ENCODE data around the gene PLCB2.

Gene PLCB2

DNA sequence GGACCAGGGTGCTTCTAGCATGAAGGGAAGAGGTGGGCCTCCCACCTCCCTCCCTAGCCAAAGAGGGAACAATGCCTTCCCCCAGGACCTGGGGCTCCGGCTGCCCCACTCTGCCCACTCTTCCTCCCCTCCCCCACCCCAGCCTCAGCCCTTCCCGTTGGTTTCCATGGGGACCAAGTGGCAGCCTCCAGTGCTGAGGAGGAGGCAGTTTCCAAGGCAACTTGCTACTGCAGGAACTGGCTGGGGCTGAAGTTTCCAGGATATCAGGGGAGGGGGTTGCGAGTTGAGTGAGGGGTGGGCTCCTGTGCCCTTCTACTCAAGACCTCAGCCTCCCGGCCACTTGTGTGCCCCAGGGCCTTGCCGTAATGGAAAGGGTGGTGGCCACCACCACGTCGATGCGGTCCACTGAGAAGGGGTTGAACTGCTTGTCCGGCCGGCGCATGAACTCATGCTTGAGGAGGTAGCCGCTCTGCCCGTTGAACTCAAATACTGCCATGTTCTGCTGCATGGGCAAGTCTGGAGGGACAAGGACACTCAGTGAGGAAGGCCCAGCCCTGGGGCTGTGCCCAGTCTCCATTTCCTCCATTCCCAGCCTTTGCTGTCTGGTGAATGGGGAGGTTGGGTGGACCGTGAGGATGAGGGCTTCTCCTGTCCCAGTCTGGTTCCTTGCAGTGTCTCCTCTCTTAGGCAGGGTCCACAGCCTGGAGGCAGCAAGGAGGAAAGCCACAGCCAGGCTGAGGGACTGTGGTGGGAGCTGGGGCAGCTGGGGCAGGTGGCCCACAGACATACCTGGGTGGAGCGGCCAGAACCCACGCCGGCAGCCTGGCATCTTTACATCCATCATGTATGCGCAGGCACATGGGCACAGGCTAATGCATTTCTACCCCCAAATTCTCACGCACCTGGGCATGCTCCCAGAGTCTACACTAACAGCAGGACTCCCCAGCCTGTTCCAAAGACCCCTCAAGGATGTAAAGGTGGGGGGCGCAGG lies 13.5 kb downstream of the PLCB2 start:
- TF ChIP-seq FOXP2 (optimal IDR thresholded peaks at IDR 0.05; ENCODE audit: control extremely low read depth, extremely low read length, insufficient read depth) = no peak
- TF ChIP-seq EZH2 (IDR thresholded peaks at IDR 0.05) = no peak
- TF ChIP-seq POLR2AphosphoS5 (IDR thresholded peaks at IDR 0.05; ENCODE audit: borderline replicate concordance, low read depth, low read length) = no peak
- no peak for DNase-seq (ENCODE audit: low read depth, low spot score)

DNA sequence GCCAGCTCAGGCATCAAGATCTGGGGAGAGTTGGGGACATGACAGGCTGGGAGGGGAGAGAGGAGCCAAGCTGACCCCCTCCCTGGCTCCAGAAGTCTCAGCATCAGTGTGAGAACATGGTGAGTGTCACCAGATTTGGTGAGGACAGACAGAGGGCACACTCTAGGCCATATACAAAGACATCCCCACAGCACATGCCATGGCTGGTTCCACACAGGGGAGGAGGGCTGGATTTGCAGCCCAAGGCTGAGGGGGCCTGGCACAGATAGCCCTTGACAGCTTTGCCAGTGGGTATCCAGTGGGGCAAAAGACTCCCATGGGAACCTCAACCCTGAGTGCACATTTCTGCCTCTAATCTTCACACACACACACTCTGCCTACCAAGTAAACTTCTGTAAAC lies 14.7 kb downstream of the PLCB2 start:
- no peaks in the 10 kb centered on the region; the same call in 1 of the 2 replicates for H3K36me3 ChIP-seq (ENCODE audit: insufficient read depth, low read length)

More for the DNA sequence above, 13.5 kb downstream of the PLCB2 start:
- H3K4me3 ChIP-seq = no peak overlapping the region
- H3K36me3 ChIP-seq (ENCODE audit: insufficient read depth, low read length) = peaks cover 5% of the 10 kb centered on the region; the same call in 1 of the 2 replicates
- H3K9me3 ChIP-seq (ENCODE audit: low read depth, low read length) = no peaks in the 10 kb centered on the region
- no peak overlapping the region for H3K27ac ChIP-seq
- no peak overlapping the region for H3K9ac ChIP-seq (ENCODE audit: insufficient read length)

GRCh38 chr15:40292246-40292645 lies 15.5 kb downstream of the PLCB2 start:
- Histone ChIP-seq H3K9me3 (ENCODE audit: low read depth, low read length) (no peaks in the 10 kb centered on the region), H3K36me3 (ENCODE audit: insufficient read depth, low read length) (no peaks in the 10 kb centered on the region), H3K27ac (no peak overlapping the region), H3K4me3 (no peak overlapping the region), H3K9ac (ENCODE audit: insufficient read length) (no peak overlapping the region)
- no peak for DNase-seq (ENCODE audit: low read depth, low spot score)
- TF ChIP-seq FOXP2 (optimal IDR thresholded peaks at IDR 0.05; ENCODE audit: control extremely low read depth, extremely low read length, insufficient read depth) (no peak), EZH2 (IDR thresholded peaks at IDR 0.05) (no peak), POLR2AphosphoS5 (IDR thresholded peaks at IDR 0.05; ENCODE audit: borderline replicate concordance, low read depth, low read length) (no peak)

More for the DNA sequence above, 14.7 kb downstream of the PLCB2 start:
- no peak overlapping the region for H3K9ac ChIP-seq (ENCODE audit: insufficient read length)
- no peak overlapping the region for H3K4me3 ChIP-seq
- TF ChIP-seq POLR2AphosphoS5 (IDR thresholded peaks at IDR 0.05; ENCODE audit: borderline replicate concordance, low read depth, low read length) = no peak
- no peak for TF ChIP-seq EZH2 (IDR thresholded peaks at IDR 0.05)
- TF ChIP-seq FOXP2 (optimal IDR thresholded peaks at IDR 0.05; ENCODE audit: control extremely low read depth, extremely low read length, insufficient read depth) = no peak
- DNase-seq (ENCODE audit: low read depth, low spot score) = no peak
- no peaks in the 10 kb centered on the region for H3K9me3 ChIP-seq (ENCODE audit: low read depth, low read length)
- no peak overlapping the region for H3K27ac ChIP-seq

DNA sequence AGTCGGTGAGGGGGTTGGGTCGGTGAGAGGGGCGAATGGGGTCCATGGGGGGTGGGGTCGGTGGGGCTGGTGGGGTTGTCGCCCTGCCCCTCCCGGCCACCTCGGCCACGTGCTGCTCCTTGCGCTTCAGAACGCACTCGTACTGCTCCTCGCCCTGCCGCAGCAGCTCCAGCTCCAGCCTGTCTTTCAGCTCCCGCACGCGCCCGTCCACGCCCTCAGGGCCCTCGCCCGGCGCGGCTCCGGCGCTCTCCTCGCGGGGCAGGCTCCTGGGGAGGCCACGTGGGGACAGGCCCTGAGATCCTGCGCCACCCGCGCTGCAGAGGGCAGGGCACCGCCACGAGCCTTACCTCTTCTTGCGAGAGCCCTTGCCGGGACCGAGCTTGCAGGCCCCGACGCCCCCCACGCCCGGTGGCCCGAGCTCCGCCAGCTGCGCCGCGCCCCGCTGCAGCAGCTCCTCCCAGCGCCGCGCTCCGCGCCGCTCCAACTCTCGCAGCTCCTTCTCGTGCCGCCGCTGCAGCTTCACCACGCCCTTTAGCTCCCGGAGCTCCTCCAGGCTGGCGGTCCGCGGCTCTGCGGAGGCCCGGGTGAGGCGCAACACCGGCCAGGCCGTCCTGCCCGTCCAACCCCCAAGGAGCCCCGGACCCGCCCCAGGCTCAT lies 16.7 kb downstream of the PLCB2 start:
- no peak for DNase-seq (ENCODE audit: low read depth, low spot score)
- H3K9me3 ChIP-seq (ENCODE audit: low read depth, low read length) = no peaks in the 10 kb centered on the region
- H3K9ac ChIP-seq (ENCODE audit: insufficient read length) = peak overlapping the region; percentile 75
- no peak overlapping the region for H3K27ac ChIP-seq
- TF ChIP-seq FOXP2 (optimal IDR thresholded peaks at IDR 0.05; ENCODE audit: control extremely low read depth, extremely low read length, insufficient read depth) (no peak), EZH2 (IDR thresholded peaks at IDR 0.05) (no peak), POLR2AphosphoS5 (IDR thresholded peaks at IDR 0.05; ENCODE audit: borderline replicate concordance, low read depth, low read length) (no peak)
- H3K36me3 ChIP-seq (ENCODE audit: insufficient read depth, low read length) = no peaks in the 10 kb centered on the region
- peak overlapping the region; percentile 80 for H3K4me3 ChIP-seq

DNA sequence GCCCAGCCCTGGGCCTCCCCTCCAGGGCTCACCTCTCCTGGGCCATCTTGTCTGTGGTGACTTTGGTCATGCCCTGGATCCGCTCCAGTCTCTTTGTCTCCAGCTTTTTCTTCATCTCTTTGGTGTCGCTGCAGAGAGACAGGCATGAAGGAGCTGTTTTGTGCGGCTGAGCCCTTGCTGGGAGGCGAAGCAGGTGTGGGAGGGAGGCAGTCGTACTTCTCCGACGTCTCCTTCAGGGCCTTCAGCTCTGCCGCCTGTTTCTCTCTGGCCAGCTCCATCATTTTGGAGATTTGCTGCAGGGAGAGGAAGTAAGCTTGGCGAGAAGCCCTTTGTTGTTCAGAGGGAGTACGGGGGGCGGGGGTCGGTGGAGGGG lies 17.2 kb downstream of the PLCB2 start:
- Histone ChIP-seq H3K36me3 (ENCODE audit: insufficient read depth, low read length) (no peaks in the 10 kb centered on the region), H3K9ac (ENCODE audit: insufficient read length) (no peak overlapping the region)
- DNase-seq (ENCODE audit: low read depth, low spot score) = no peak

DNA sequence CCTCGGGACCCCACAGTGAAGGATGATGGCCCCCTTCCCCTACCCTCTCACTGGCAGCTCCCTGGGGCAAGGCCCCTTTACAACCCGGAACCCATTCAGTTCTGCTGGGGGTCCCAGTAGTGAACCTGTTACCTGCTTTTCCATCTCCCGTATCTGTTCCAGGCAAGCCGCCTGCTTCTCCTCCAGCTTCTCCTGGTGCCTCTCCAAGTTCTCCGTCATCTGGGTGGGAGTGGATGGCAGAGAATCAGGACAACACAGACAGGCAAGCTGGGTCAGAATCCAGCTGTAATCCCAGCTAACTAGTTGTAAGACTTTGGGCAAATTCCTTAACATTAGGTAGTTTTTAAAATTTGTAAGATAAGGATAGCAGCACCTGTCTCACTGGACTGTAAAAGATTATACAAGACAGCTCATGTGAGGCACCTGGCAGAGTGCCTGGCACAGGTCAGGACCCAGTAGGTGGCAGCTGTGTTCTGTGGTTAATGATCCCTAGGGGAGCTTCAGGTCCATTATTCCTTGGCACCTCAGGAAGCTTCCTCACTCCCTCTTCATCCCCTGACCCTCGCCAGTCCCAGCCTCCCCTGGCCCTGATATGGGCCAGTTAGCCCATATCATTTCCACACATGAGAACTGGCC lies 18.5 kb downstream of the PLCB2 start:
- H3K4me3 ChIP-seq = no peak overlapping the region
- no peaks in the 10 kb centered on the region for H3K9me3 ChIP-seq (ENCODE audit: low read depth, low read length)
- H3K27ac ChIP-seq = no peak overlapping the region
- DNase-seq (ENCODE audit: low read depth, low spot score) = no peak
- no peaks in the 10 kb centered on the region for H3K36me3 ChIP-seq (ENCODE audit: insufficient read depth, low read length)
- no peak overlapping the region for H3K9ac ChIP-seq (ENCODE audit: insufficient read length)
- no peak for TF ChIP-seq EZH2 (IDR thresholded peaks at IDR 0.05)
- no peak for TF ChIP-seq FOXP2 (optimal IDR thresholded peaks at IDR 0.05; ENCODE audit: control extremely low read depth, extremely low read length, insufficient read depth)
- no peak for TF ChIP-seq POLR2AphosphoS5 (IDR thresholded peaks at IDR 0.05; ENCODE audit: borderline replicate concordance, low read depth, low read length)

More for the DNA sequence above, 17.2 kb downstream of the PLCB2 start:
- Histone ChIP-seq H3K9me3 (ENCODE audit: low read depth, low read length) (no peaks in the 10 kb centered on the region), H3K27ac (no peak overlapping the region), H3K4me3 (peak overlapping the region; percentile 80)
- TF ChIP-seq FOXP2 (optimal IDR thresholded peaks at IDR 0.05; ENCODE audit: control extremely low read depth, extremely low read length, insufficient read depth) (no peak), POLR2AphosphoS5 (IDR thresholded peaks at IDR 0.05; ENCODE audit: borderline replicate concordance, low read depth, low read length) (no peak), EZH2 (IDR thresholded peaks at IDR 0.05) (no peak)

DNA sequence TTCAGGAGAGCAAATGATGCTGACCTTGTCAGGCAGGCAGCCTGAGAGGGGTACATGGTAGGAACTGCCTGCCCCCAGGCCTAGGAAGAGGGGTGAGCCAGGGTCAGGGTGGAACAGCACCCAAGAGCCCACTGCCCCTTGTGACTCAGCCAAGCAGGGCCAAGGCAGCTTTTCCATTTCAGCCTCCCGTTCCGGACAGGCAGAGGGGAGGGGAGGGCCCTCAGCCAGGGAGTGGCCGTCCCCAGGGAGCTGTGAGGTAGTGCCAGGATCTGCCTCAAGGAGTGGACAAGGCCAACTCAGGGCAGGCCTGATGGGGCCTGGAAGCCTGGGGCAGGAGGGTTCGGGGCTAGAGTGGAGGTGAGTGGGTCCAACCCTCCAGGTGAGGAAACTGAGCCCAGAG lies 19.8 kb downstream of the PLCB2 start:
- H3K9ac ChIP-seq (ENCODE audit: insufficient read length) = no peak overlapping the region
- H3K36me3 ChIP-seq (ENCODE audit: insufficient read depth, low read length) = no peaks in the 10 kb centered on the region
- no peak for DNase-seq (ENCODE audit: low read depth, low spot score)
- TF ChIP-seq EZH2 (IDR thresholded peaks at IDR 0.05) (no peak), POLR2AphosphoS5 (IDR thresholded peaks at IDR 0.05; ENCODE audit: borderline replicate concordance, low read depth, low read length) (no peak), FOXP2 (optimal IDR thresholded peaks at IDR 0.05; ENCODE audit: control extremely low read depth, extremely low read length, insufficient read depth) (no peak)
- H3K4me3 ChIP-seq = no peak overlapping the region
- no peaks in the 10 kb centered on the region for H3K9me3 ChIP-seq (ENCODE audit: low read depth, low read length)
- H3K27ac ChIP-seq = no peak overlapping the region

DNA sequence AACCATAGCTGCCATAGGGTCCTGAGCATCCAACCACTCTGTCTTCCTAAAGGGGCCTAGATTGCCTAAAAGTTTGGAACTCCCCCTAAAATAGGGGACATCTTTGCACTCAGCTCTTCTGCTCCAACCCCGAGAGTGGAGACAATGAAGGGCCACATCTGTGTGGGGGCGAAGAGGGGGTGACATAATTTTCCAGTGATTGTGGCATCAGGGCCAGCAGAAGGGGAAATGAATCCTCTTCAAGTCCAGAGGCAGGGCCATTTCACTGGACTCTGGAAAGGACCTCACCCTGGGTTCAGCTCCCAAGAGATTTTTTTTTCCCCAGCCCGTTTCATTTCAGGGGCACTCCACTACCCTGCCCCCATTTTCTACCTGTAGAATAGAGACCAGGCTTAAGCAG lies 20.2 kb downstream of the PLCB2 start:
- Histone ChIP-seq H3K36me3 (ENCODE audit: insufficient read depth, low read length) (no peaks in the 10 kb centered on the region), H3K4me3 (no peak overlapping the region), H3K27ac (peak overlapping the region; percentile 89; the same call in 1 of the 2 replicates), H3K9me3 (ENCODE audit: low read depth, low read length) (no peaks in the 10 kb centered on the region), H3K9ac (ENCODE audit: insufficient read length) (no peak overlapping the region)
- no peak for DNase-seq (ENCODE audit: low read depth, low spot score)
- TF ChIP-seq POLR2AphosphoS5 (IDR thresholded peaks at IDR 0.05; ENCODE audit: borderline replicate concordance, low read depth, low read length) (no peak), FOXP2 (optimal IDR thresholded peaks at IDR 0.05; ENCODE audit: control extremely low read depth, extremely low read length, insufficient read depth) (no peak), EZH2 (IDR thresholded peaks at IDR 0.05) (no peak)
